K562 (cell line): ENCODE results near the gene MLF1. TPM values are rescaled to one million over a fixed set of nuclear protein-coding genes. Genes with fewer than 3 reads are reported as not detected.
A peak's percentile ranks its signal among the peaks of the same experiment; 100 is the strongest.

Source experiments
- CBFA2T3 ChIP-seq: fragments of 450-650 bp; IDR thresholded peaks from 2 replicates; pipeline ENCODE4 v1.6.1; 2017
- CHD7 ChIP-seq: fragments of 200-600 bp; sonication (generic); IDR thresholded peaks from one replicate; pipeline ENCODE4 v1.6.1; 2012; ENCODE audit warnings: mild to moderate bottlenecking, low read depth, low read length, inconsistent platforms
- HBP1 ChIP-seq: fragments of 450-650 bp; formaldehyde crosslinking; IDR thresholded peaks from 2 replicates; pipeline ENCODE4 v1.4.0; 2022; ENCODE audit warnings: missing genetic modification characterization
- KDM1A ChIP-seq, 2 experiments: fragments of 450-650 bp; IDR thresholded peaks; 2 replicates each; pipeline ENCODE4 v1.6.1; 2016; ENCODE audit warnings: mild to moderate bottlenecking in 2 of 2
- TSHZ1 ChIP-seq: fragments of 250-450 bp; sonication (Bioruptor Pico); IDR thresholded peaks from 2 replicates; pipeline ENCODE4 v1.4.0; 2020; ENCODE audit warnings: mild to moderate bottlenecking, moderate library complexity
- ZC3H8 ChIP-seq: fragments of 450-650 bp; IDR thresholded peaks from 2 replicates; pipeline ENCODE4 v1.6.1; 2017
- ZNF274 ChIP-seq: IDR thresholded peaks from 2 replicates; pipeline ENCODE4 v1.6.1; 2011; ENCODE audit warnings: low read depth, mild to moderate bottlenecking, low read length, moderate library complexity, borderline replicate concordance
- ZZZ3 ChIP-seq: fragments of 450-650 bp; IDR thresholded peaks from 2 replicates; pipeline ENCODE4 v1.6.1; 2016; ENCODE audit warnings: antibody characterized with exemption, mild to moderate bottlenecking, moderate library complexity
- polyA plus RNA-seq, 8 experiments: library from polyadenylated mRNA; depleted of rRNA in 4 of 8; stranded (reverse) in 5 of 8; unstranded in 3 of 8; fragments of >200 nt; fragmentation: Nextera tagmentation in 2 of 8; fragmentation: Illumina TruSeq in 1 of 8; extraction: Ambion mirVana in 2 of 8; extraction: Trizol in 1 of 8; gene quantifications; 2 replicates each; pipeline versions ENCODE4 v1.2.1 to v1.2.3, GENCODE V29; 2011 to 2014; ENCODE audit warnings: inconsistent platforms in 1 of 8, missing spikeins in 1 of 8
- total RNA-seq, 7 experiments: library from RNA; depleted of rRNA in 6 of 7; stranded (reverse); fragments of >200 nt in 6 of 7; fragmentation: Illumina TruSeq in 2 of 7; extraction: Trizol in 2 of 7; gene quantifications; 2 replicates each; pipeline versions ENCODE4 v1.2.1 to v1.2.3, GENCODE V29; 2011 to 2021; ENCODE audit warnings: low replicate concordance in 1 of 7

Gene MLF1
- total and polyA plus RNA-seq, 9 of the 15 experiments (the other 6 are each of a cell fraction or from before 2014, with no cell fraction given), result 20.4 to 71.0 (median 27.1) TPM

GRCh38 chr3:158644345-158644908, 73.4 kb downstream of the MLF1 start, which contains the start of gene GFM1 (continued):
- TF ChIP-seq CHD7 (no peak), ZNF274 (no peak), HBP1 (0 out of 2 replicates have a peak, but pooled peaks have one; percentile 54), TSHZ1 (CRISPR knock-in tag) (no peak), ZZZ3 (no peak), KDM1A (IDR thresholded peaks at IDR 0.05) (0 out of 4 replicates have a peak, but pooled peaks of 1 of the 2 experiments have one; percentile 9), CBFA2T3 (no peak), ZC3H8 (no peak)
